GM19463 (cell line): ENCODE results near the gene ST8SIA4.

Experiments
- ATAC-seq: cut with Tn5 transposase; IDR thresholded peaks from one replicate; pipeline ENCODE4 v1.9.1; 2021; ENCODE audit warnings: mild to moderate bottlenecking, moderate library complexity; ENCODE audit not compliant: unreplicated experiment

ST8SIA4 gene

GRCh38 chr5:100832252-100833230 lies 70.5 kb downstream of the ST8SIA4 start:
- no peak for ATAC-seq

- ATAC-seq, result no peak
Observed at GRCh38 chr5:100828898-100829356, 74.2 kb downstream of the ST8SIA4 start.

GRCh38 chr5:100828071-100828897 lies 74.8 kb downstream of the ST8SIA4 start:
- ATAC-seq, result peak; percentile 80

GRCh38 chr5:100827481-100827889 lies 75.6 kb downstream of the ST8SIA4 start:
- ATAC-seq, result peak; percentile 14

- peak; percentile 33 for ATAC-seq
Observed at GRCh38 chr5:100826133-100826532, 76.9 kb downstream of the ST8SIA4 start.

GRCh38 chr5:100824635-100825034 lies 78.4 kb downstream of the ST8SIA4 start:
- no peak for ATAC-seq

GRCh38 chr5:100823812-100824211 lies 79.3 kb downstream of the ST8SIA4 start:
- ATAC-seq, result no peak

GRCh38 chr5:100821751-100822150 lies 81.3 kb downstream of the ST8SIA4 start:
- ATAC-seq, result no peak

- ATAC-seq, result no peak
Observed at GRCh38 chr5:100818340-100818739, 84.7 kb downstream of the ST8SIA4 start.

- no peak for ATAC-seq
Observed at GRCh38 chr5:100803397-100803796, 99.7 kb downstream of the ST8SIA4 start.

- no peak for ATAC-seq
Observed at GRCh38 chr5:100802208-100802607, 100.9 kb downstream of the ST8SIA4 start.

- ATAC-seq, result peak; percentile 81
Observed at GRCh38 chr5:100800562-100800961, 102.5 kb downstream of the ST8SIA4 start.

GRCh38 chr5:100799166-100799565 lies 103.9 kb downstream of the ST8SIA4 start:
- no peak for ATAC-seq

GRCh38 chr5:100797861-100798260 lies 105.2 kb downstream of the ST8SIA4 start:
- no peak for ATAC-seq

- no peak for ATAC-seq
Observed at GRCh38 chr5:100796851-100797250, 106.2 kb downstream of the ST8SIA4 start.

GRCh38 chr5:100794844-100795243 lies 108.2 kb downstream of the ST8SIA4 start:
- no peak for ATAC-seq

- ATAC-seq, result no peak
Observed at GRCh38 chr5:100794218-100794617, 108.9 kb downstream of the ST8SIA4 start.

GRCh38 chr5:100792781-100793180 lies 110.3 kb downstream of the ST8SIA4 start:
- no peak for ATAC-seq

- no peak for ATAC-seq
Observed at GRCh38 chr5:100791391-100791790, 111.7 kb downstream of the ST8SIA4 start.

GRCh38 chr5:100790951-100791350 lies 112.1 kb downstream of the ST8SIA4 start:
- ATAC-seq, result no peak

- peak; percentile 71 for ATAC-seq
Observed at GRCh38 chr5:100790170-100790665, 112.9 kb downstream of the ST8SIA4 start.
